H1 (cell line): ENCODE data around the gene UCKL1.

Experiments used
- ATF3 ChIP-seq: IDR thresholded peaks from 2 replicates; pipeline ENCODE4 v1.6.1; 2011; ENCODE audit warnings: low read depth, mild to moderate bottlenecking, low read length; ENCODE audit not compliant: insufficient read depth
- CTCF ChIP-seq, 3 experiments: IDR thresholded peaks; 1 replicate in 2 of 3; 2 replicates in 1 of 3; pipeline versions ENCODE4 v1.5.1 to v1.6.1; 2011; ENCODE audit warnings: low read length in 3 of 3, mild to moderate bottlenecking in 3 of 3, inconsistent platforms in 2 of 3, low read depth in 1 of 3, moderate library complexity in 1 of 3; ENCODE audit not compliant: insufficient read depth in 1 of 3; ENCODE audit errors: control extremely low read depth in 1 of 3
- POLR2A ChIP-seq, 2 experiments: IDR thresholded peaks; 1 replicate in 1 of 2; 2 replicates in 1 of 2; pipeline ENCODE4 v1.6.1; 2011; ENCODE audit warnings: low read depth in 2 of 2, low read length in 2 of 2, mild to moderate bottlenecking in 2 of 2; ENCODE audit errors: control extremely low read depth in 1 of 2

GRCh38 chr20:63958471-63958870, 2.3 kb upstream of the UCKL1 start:
- TF ChIP-seq POLR2A (IDR thresholded peaks at IDR 0.05; ENCODE audit: control extremely low read depth in 1 of 2, low read depth in 2 of 2, low read length in 2 of 2) (no peak), CTCF (IDR thresholded peaks at IDR 0.05; ENCODE audit: control extremely low read depth in 1 of 3, insufficient read depth in 1 of 3, low read depth in 1 of 3, low read length in 3 of 3) (no peak), ATF3 (no peak)
